ENCODE measurements around the gene GPR84.

The GPR84 gene

DNA sequence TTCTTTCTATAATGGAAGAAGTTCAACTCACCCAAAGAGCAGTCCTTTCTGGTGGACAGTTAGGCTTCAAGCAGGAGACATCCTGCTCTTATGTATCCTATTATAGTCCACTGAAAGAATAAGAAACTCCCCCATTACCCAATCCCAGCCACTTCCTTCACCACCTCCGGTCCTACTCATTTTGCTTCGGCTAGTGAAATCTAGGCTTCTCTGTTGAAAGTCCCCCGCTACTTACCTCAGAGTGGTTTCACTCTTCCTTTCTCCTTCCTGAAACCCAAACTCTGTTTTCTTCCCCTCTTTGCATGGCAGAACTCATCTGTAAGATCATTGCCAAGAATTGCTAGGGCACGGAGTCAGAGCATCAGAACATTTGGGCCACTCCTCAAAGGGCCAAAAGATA lies at the start of gene GPR84:
TSS of gene GPR84 (minus strand) at position 74 of the 400 bp plus-strand sequence. CDS start 635 bp downstream, outside the sequence.
- no peak for DNase-seq (ENCODE audit: low read depth in 1 of 2, low spot score in 1 of 2)

DNA sequence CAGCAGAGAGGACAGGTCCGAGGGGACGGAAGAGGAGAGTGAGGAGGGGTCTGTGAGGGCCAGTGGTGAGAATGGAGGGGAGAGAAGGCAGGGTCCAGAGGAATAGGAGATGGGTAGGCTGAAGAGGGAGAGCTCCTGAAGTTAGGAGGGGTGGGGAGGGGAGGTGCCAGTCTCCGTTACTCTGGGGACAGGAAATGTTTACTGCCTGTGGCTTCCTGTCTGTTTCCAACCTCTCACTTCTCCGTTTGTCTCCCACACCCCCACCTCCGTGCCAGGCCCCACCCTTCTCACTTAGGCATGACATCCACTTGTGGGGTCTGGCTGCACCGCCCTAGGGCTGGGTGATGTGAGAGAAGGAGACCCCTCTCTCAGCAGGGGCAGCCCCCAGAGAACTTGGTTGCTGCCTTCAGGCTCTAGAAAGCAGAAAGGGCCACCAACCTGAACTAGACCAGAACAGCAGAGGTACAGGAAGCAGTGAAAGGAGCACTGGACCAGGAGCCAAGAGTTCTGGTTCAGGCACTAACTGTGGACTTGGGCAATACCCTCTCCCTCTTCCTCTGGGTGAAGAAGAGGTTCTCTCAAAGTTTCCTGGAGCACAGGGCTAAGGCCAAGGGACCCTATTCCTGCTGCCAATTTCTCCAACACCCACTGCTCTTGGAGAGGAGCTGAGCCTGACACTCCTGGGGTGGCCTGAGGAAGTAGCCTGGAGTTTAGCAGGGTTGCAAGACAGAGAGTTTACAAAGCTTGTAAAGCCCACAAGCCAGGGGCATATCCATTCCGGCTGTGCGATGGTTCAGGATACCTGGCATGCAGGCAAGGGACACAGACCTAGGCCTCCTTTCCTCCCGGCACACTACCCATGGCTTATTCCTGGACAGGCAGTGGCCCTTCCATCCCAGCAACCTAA lies 49.3 kb upstream of the GPR84 start:
- DNase-seq (ENCODE audit: low read depth in 1 of 2, low spot score in 1 of 2), result peak; percentile 24 to 62

DNA sequence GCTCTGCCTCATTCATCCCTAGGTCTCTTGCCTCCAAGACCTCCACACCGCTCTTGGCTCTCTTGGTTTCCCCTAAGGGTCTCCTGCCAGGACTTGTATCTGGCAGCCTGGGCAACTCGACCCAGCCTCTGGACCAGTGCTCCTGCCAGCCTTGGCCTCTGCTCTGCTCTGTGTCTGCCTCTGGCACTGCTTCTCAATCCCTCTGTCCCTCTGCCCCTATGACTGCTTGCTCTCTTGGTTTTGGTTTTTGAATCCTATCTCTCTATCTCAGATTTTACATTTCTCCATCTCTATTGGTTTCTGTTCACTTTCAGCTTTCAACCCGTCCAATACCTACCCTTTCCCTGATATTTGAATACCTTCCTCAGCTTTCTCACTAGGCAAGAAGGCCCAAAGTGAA lies 48.5 kb upstream of the GPR84 start:
- DNase-seq (ENCODE audit: low read depth in 1 of 2, low spot score in 1 of 2), result no peak

DNA sequence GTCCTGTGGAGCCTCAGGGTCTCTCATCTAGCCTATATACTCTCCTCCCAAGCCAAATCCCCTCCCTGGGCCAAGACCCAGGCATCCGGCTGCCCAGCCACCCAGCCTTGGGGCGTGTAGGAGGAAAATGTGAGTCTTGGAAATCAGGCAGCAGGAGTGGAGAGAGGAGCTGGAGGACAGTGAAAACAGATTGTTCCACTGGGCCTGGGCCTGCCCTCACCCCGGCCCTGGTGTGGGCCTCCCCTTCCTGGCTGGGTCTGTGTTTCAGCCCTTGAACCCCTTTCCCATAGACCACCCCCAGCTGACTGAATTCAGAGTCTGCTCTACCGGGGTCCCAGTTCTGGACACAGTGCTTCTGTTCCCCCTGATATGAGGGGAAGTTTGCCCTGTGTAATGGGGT lies 48.1 kb upstream of the GPR84 start:
- DNase-seq (ENCODE audit: low read depth in 1 of 2, low spot score in 1 of 2), result no peak

- DNase-seq (ENCODE audit: low read depth in 1 of 2, low spot score in 1 of 2), result peak; percentile 40 to 50
These were observed 47.3 kb upstream of the GPR84 start for GRCh38 chr12:54411391-54412241.

GRCh38 chr12:54409267-54409666 lies 45.0 kb upstream of the GPR84 start:
- no peak for DNase-seq (ENCODE audit: low read depth in 1 of 2, low spot score in 1 of 2)

DNA sequence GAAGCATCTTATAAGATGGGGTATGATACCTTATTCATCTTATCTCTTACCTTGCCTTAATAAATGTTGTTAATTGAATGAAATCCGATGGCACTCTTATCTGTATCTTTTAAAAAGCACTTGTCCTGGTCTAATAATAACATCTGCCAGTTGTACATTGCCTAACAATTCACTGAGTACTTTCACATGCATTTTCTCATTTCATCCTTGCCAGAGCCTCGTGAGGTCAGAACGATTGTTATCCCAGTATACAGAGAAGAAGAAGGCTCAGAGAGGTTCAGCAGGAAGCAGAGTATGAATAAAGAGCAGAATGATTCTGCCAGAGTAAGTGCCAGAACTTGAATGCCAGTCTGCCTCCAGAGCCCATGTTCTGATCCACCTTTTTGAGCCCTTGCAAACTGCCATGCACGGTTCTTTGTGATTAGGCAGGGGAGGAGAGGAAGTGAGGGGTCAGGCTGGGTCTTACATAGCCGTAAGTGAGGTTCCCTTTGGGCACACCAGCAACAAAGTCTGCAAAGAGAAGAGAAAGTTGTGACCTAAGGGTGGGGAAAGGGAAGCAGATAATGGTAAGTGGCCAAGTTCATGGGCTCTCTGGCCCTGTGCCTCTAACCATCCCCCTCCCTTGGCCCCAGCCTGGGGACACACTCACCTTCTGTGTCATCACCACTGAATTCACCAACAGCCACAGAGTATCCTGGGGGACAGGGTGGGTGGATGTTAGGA lies 43.1 kb upstream of the GPR84 start:
- no peak for DNase-seq (ENCODE audit: low read depth in 1 of 2, low spot score in 1 of 2)

GRCh38 chr12:54405573-54405972 lies 41.3 kb upstream of the GPR84 start:
- DNase-seq (ENCODE audit: low read depth in 1 of 2, low spot score in 1 of 2), result no peak

DNA sequence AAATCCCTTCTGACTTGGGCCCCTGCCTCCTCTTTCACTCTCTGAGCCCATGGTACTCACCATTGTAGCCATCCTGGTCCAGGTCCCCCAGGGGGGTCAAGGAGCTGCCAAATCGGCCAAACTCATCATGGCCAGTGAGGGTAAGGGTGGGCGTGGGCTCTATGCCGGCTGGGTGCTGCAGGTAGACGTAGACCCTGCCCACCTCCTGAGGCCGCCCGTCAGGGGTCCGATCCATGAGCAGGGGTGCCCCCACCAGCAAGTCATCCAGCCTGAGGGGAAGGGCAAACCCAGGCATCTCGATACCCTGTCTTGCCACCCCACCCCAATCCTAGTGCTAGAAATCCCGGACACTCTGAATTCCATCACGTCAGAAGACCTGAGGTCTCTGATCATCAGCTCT lies 40.8 kb upstream of the GPR84 start:
- DNase-seq (ENCODE audit: low read depth in 1 of 2, low spot score in 1 of 2), result no peak

DNA sequence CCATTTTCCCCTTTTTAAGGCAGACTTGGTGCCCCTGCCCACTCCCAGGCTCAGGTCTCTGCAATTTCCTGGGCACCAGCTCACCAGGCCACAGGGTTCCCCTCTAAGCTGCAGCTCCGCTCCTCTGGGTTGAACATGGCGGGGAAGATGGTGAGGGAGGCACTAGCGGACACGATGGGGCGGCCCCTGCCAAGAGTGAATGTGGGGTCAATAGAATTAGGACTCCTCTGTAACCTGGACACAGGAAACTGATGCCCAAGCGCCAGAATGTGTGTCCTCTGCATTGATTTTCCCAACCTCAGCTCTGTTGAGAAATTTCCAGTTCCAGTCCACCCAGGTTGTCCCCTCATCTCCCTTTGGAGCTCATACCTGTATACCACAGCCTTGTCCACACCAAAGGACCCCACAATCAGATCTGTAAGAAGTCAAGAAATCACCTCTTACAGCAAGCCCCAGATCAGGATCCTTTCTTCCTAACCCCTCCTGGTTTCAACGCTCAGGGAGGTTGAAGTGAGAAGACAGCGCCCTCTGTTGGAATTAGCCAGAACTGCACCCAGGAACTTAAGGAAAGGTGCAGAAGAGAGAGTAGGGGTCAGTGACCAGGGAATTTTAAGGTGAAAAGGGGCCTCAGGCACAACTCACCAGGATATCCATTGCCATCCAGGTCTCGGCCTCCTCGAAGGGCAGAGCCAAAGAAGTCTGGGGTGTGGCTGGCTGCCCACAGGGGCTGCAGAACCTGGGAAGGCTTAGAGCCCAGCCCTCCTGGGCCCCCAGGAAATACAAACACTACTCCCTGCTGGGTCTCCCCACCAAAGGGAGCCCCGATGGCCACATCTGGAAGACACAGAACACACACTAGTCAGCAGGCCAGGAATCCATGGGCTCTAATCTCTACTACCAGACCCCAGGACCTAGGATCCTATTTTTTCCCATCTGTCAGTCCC lies 40.0 kb upstream of the GPR84 start:
- peak; percentile 33 to 40 for DNase-seq (ENCODE audit: low read depth in 1 of 2, low spot score in 1 of 2)

DNA sequence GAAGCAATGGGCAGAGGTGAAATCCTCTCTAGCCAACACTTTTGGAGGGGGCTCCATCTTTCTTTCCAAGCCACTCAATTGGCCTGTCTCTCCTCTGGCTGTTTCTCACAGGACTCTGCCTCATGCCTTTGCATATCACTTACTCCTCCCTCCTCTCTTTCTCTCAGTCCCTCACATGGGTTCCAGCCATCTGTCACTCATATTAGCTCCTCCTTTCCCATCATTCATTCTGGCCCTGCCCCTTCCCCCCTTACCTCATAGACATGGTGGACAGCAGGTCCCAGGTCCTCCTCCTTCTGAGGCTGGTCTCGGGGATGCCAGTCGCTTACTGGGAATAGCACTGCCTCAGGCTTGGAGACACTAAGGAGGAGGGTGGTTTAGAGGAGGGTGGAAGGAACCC lies 36.8 kb upstream of the GPR84 start:
- no peak for DNase-seq (ENCODE audit: low read depth in 1 of 2, low spot score in 1 of 2)

GRCh38 chr12:54398995-54399793 lies 34.9 kb upstream of the GPR84 start:
- DNase-seq (ENCODE audit: low read depth in 1 of 2, low spot score in 1 of 2), result peak; percentile 79 to 81

DNA sequence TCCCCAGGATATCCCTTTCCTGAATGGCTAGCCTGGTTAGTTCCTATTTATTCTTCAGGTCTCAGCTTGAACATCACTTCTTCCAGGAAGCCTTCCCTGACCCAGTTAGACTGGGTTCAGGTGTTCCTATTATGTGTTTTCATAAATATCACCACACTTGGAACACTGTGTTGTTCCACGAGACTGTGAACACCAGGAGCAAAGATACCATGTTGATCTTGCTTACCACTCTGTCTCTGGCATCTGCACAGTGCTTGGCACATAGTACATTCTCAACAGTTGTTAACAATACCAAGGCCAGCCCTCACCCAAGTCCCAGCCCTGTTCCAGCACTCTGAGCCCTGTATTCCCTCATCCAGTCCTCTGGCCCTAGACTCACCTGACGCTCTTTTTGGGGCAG lies 33.9 kb upstream of the GPR84 start:
- no peak for DNase-seq (ENCODE audit: low read depth in 1 of 2, low spot score in 1 of 2)

DNA sequence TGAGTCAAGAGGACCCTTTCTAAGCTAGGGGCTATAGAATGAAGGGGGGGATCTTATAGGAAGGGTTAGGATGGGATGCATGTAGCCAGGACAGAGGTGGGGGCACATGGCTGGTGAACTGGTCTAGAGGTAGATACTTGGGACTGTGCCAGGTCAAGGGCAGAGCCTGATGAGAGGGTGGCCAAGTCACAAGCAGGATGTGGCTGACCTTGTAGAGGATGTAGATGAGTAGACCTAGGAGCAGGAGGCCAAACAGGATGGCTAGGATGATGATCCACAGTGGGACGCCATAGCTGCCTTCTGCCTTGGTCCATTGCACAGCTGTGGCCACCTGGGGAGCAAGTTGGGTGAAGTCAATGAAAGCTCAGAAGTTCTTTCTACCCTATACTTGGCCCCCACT lies 32.9 kb upstream of the GPR84 start:
- DNase-seq (ENCODE audit: low read depth in 1 of 2, low spot score in 1 of 2), result no peak

GRCh38 chr12:54395545-54395944 lies 31.3 kb upstream of the GPR84 start:
- DNase-seq (ENCODE audit: low read depth in 1 of 2, low spot score in 1 of 2), result no peak

- no peak for DNase-seq (ENCODE audit: low read depth in 1 of 2, low spot score in 1 of 2)
These were observed 30.7 kb upstream of the GPR84 start for GRCh38 chr12:54394986-54395385.

- DNase-seq (ENCODE audit: low read depth in 1 of 2, low spot score in 1 of 2), result no peak
These were observed 30.0 kb upstream of the GPR84 start for GRCh38 chr12:54394281-54394719.

DNA sequence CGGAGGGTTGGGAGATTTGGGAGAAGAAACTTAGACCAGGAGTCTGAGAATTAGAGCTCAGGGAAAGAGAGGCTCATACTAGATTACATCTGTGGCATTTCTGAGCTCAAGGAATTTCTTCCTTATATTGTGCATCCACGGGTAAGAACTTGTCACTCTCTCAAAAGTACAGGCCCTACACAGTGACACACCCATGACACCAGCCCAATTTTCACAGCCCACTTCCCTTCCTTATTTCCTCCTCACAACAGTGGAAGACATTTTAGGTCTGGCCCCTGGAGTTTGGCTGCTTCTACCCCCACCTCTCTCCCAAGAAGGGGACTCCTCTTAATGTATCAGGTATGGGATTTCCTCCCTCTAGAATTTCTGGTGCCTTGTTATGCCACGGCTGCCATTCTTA lies 29.5 kb upstream of the GPR84 start:
- DNase-seq (ENCODE audit: low read depth in 1 of 2, low spot score in 1 of 2), result no peak

- no peak for DNase-seq (ENCODE audit: low read depth in 1 of 2, low spot score in 1 of 2)
These were observed 28.9 kb upstream of the GPR84 start for GRCh38 chr12:54393207-54393609.

Measured in stimulated activated CD4-positive, alpha-beta T cell treated with anti-CD3 and anti-CD28 coated beads, Interleukin-15, amount 100 ng/mL, for 1 hour (primary cell).